AG04449 (cell line): ENCODE measurements around the gene EXOC2.

Source experiments
- CTCF ChIA-PET: fragments of 350-600 bp; formaldehyde crosslinking; extraction: SDS; loops from one replicate; lab custom pipeline; 2021; ENCODE audit warnings: antibody characterized with exemption; lab: Yijun Ruan, JAX
- POLR2A ChIA-PET: fragments of 400-600, 350-600 bp; formaldehyde crosslinking; extraction: SDS; loops from one replicate; lab custom pipeline; 2020; ENCODE audit warnings: antibody characterized with exemption, inconsistent platforms; lab: Yijun Ruan, JAX
- DNase-seq: peaks from one replicate; pipeline ENCODE4 v3.0.0-alpha.2; 2010; ENCODE audit warnings: low read depth, low spot score
- H3K4me3 ChIP-seq: 2 replicates; pipeline ENCODE4 v1.5.1; 2011; ENCODE audit warnings: low read depth, mild to moderate bottlenecking, control low read depth, low read length
- CTCF ChIP-seq: IDR thresholded peaks from one replicate; pipeline ENCODE4 v1.5.1; 2011; ENCODE audit warnings: mild to moderate bottlenecking, moderate library complexity, low read length, control low read depth, inconsistent platforms; ENCODE audit not compliant: insufficient read depth; ENCODE audit errors: missing control alignments

Gene EXOC2

GRCh38 chr6:446418-447366, 246.2 kb downstream of the EXOC2 start:
- TF ChIP-seq CTCF = no peak
- H3K4me3 ChIP-seq = no peak overlapping the region
- no peak for DNase-seq
- CTCF ChIA-PET = no interaction called here
- POLR2A ChIA-PET = no interaction called here

- no peak overlapping the region for H3K4me3 ChIP-seq
- ChIA-PET CTCF (no interaction called here), POLR2A (no interaction called here)
- TF ChIP-seq CTCF = no peak
- DNase-seq = no peak
Observed at GRCh38 chr6:445571-446417, 247.1 kb downstream of the EXOC2 start.

GRCh38 chr6:444653-445275, 248.2 kb downstream of the EXOC2 start:
- no peak for TF ChIP-seq CTCF
- ChIA-PET CTCF (no interaction called here), POLR2A (no interaction called here)
- no peak for DNase-seq
- no peak overlapping the region for H3K4me3 ChIP-seq

GRCh38 chr6:443621-444159, 249.2 kb downstream of the EXOC2 start:
- CTCF ChIA-PET = no interaction called here
- TF ChIP-seq CTCF = no peak
- POLR2A ChIA-PET = no interaction called here
- DNase-seq = no peak
- H3K4me3 ChIP-seq = no peak overlapping the region

- DNase-seq = no peak
- H3K4me3 ChIP-seq = no peak overlapping the region
- ChIA-PET POLR2A (no interaction called here), CTCF (no interaction called here)
- no peak for TF ChIP-seq CTCF
Observed at GRCh38 chr6:441126-441920, 251.6 kb downstream of the EXOC2 start.
